Measurements from ENCODE around the gene PLA1A.

PLA1A gene

DNA sequence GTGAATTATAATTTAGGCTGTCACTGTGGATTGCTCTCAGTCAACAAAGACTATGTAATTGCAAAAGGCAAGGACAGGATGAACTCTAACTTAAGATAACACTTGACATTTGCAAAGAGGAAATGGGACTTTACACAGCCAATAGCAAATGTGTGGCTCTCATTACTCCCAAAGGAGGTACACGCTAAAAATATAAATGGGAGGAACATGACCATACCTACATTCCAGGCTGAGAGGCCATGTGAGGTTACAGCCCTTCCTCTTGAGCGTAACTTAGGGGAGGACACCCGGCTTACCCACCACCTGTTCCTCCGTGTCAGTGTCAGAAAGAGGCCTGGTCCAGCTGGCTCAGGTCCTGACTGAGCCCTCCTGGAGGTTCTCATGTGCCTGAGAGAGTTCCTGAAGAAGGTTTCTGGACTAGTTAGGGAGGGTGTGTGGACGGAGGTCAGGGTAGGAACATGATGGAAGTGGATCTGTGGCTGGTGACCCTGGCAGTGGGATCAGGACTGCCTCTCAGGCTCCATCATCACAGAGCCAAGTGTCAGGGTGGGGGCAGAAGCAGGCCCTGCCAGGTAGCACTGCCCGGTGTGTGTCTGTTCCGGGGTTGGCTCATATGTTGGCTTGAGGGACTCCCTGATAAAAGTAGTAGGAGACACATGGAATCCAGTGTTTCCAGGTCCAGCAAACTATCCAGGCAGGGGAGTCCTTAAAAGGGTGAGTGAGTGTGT, 54.8 kb downstream of the PLA1A start:
- Mint-ChIP-seq H3K27me3 (ENCODE audit: low read depth, poor library complexity) (peaks cover 3% of the 10 kb centered on the region), H3K4me3 (no peak overlapping the region), H3K27ac (no peak overlapping the region), H3K4me1 (peaks cover 10% of the 10 kb centered on the region), H3K9me3 (no peaks in the 10 kb centered on the region), H3K36me3 (ENCODE audit: low read depth) (no peaks in the 10 kb centered on the region)
- TF ChIP-seq CTCF (IDR thresholded peaks at IDR 0.05), result no peak
- no peak for DNase-seq

DNA sequence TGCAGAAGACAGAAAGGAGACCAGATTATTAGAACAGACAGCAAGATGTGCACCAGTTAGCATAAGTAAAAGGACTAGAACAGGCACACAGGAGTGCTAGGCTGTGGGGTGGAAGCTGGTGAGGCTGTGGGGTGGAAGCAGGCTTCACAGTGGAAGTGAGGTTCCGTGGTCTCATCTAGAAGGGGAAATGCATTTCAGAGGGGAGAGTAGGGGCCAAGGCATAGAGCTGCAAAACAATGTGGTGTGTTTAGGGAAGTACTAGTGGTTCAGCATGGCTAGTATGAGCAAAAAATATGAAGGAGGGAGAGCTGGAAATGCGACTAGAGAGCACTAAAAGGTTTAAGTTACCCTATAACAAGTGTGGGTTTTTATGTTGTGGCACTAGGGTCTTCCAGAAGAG, 56.2 kb downstream of the PLA1A start:
- Mint-ChIP-seq H3K36me3 (ENCODE audit: low read depth) (no peaks in the 10 kb centered on the region), H3K27ac (no peak overlapping the region), H3K4me3 (no peak overlapping the region), H3K27me3 (ENCODE audit: low read depth, poor library complexity) (peaks cover 3% of the 10 kb centered on the region), H3K9me3 (no peaks in the 10 kb centered on the region), H3K4me1 (peaks cover 5% of the 10 kb centered on the region)
- TF ChIP-seq CTCF (IDR thresholded peaks at IDR 0.05), result no peak
- no peak for DNase-seq

DNA sequence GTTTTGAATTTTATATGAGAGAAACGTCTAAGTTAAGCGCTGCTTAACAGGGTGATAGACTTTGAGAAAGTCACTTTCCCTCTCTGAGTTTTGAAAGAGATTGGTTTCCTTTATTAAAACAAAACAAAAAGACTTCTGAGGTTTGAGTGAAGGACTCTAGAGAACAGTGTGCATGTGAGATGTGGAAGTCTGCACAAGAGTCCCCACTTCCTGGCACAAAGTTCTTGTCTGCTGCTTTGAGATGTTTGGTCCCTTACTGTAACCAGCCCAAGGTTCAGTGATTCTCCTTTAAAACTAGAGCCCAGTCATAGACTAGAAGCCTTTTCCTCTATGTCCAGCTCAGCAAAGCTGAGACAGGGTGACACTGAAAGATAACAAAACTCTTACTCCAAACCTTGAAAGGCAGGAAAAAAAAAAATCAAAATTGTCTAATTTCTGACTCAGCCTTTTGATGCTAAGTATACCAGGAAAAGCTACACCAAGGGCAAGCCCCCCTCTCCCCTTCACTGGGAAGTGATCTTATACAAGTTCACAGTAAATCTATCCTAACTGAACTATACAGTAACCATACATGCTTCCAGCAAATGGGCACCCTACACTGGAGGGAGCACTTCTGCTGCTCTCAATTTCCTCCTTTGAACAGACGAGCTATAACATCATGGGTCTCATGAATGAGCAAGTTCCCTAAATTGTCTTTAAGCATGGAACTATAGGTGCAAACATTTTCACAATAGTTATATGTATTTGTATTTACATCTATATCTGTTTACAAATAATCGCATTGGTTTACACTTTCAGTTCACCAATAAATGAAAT, 60.4 kb downstream of the PLA1A start:
- Mint-ChIP-seq H3K4me1 (peaks cover 12% of the 10 kb centered on the region), H3K9me3 (no peaks in the 10 kb centered on the region), H3K4me3 (no peak overlapping the region), H3K36me3 (ENCODE audit: low read depth) (no peaks in the 10 kb centered on the region), H3K27ac (no peak overlapping the region), H3K27me3 (ENCODE audit: low read depth, poor library complexity) (no peaks in the 10 kb centered on the region)
- no peak for DNase-seq
- TF ChIP-seq CTCF (IDR thresholded peaks at IDR 0.05), result no peak

GRCh38 chr3:119658994-119659393, 61.3 kb downstream of the PLA1A start:
- H3K27me3 Mint-ChIP-seq (ENCODE audit: low read depth, poor library complexity), result no peaks in the 10 kb centered on the region
- H3K4me1 Mint-ChIP-seq, result peaks cover 15% of the 10 kb centered on the region
- DNase-seq, result no peak
- no peak overlapping the region for H3K4me3 Mint-ChIP-seq
- no peaks in the 10 kb centered on the region for H3K36me3 Mint-ChIP-seq (ENCODE audit: low read depth)
- no peak for TF ChIP-seq CTCF (IDR thresholded peaks at IDR 0.05)
- H3K9me3 Mint-ChIP-seq, result no peaks in the 10 kb centered on the region
- no peak overlapping the region for H3K27ac Mint-ChIP-seq

DNA sequence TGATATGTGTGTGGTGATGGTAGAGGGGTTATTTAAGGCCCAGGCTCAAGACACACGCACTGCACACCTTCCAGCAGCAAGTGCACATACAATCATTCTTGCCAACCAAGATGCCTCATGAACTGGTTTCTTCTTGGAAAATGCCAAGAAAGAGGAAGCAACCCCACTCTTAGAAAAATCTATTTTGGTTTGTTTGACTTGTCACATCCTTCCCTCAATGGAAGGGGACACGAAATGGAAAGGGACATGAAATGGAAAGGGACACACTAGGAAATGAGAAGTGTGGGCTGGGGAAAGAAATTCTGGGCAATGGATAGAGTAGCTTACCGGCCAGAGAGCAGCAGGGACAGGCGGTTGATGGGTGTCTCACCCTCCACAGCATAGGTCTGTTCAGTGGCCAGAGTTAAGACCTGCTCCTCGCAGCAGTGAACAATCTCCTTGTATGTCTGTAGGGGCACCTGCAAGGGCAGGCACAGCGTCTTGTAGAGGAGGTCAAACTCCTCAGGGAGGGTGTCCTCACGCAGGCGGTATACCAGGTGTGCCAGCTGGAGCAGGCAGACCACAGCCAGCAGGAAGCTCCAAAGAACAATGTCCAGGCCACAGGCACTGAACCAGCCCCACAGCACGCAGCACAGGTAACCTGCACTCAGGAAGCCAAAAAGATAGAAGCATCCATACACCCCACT, 62.1 kb downstream of the PLA1A start:
- no peak overlapping the region for H3K4me3 Mint-ChIP-seq
- no peaks in the 10 kb centered on the region for H3K27me3 Mint-ChIP-seq (ENCODE audit: low read depth, poor library complexity)
- no peak for TF ChIP-seq CTCF (IDR thresholded peaks at IDR 0.05)
- H3K9me3 Mint-ChIP-seq, result no peaks in the 10 kb centered on the region
- DNase-seq, result no peak
- H3K36me3 Mint-ChIP-seq (ENCODE audit: low read depth), result no peaks in the 10 kb centered on the region
- no peak overlapping the region for H3K27ac Mint-ChIP-seq
- peaks cover 15% of the 10 kb centered on the region for H3K4me1 Mint-ChIP-seq
